ENCODE results near the gene SPPL2C.

SPPL2C gene, protein sequence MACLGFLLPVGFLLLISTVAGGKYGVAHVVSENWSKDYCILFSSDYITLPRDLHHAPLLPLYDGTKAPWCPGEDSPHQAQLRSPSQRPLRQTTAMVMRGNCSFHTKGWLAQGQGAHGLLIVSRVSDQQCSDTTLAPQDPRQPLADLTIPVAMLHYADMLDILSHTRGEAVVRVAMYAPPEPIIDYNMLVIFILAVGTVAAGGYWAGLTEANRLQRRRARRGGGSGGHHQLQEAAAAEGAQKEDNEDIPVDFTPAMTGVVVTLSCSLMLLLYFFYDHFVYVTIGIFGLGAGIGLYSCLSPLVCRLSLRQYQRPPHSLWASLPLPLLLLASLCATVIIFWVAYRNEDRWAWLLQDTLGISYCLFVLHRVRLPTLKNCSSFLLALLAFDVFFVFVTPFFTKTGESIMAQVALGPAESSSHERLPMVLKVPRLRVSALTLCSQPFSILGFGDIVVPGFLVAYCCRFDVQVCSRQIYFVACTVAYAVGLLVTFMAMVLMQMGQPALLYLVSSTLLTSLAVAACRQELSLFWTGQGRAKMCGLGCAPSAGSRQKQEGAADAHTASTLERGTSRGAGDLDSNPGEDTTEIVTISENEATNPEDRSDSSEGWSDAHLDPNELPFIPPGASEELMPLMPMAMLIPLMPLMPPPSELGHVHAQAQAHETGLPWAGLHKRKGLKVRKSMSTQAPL

DNA sequence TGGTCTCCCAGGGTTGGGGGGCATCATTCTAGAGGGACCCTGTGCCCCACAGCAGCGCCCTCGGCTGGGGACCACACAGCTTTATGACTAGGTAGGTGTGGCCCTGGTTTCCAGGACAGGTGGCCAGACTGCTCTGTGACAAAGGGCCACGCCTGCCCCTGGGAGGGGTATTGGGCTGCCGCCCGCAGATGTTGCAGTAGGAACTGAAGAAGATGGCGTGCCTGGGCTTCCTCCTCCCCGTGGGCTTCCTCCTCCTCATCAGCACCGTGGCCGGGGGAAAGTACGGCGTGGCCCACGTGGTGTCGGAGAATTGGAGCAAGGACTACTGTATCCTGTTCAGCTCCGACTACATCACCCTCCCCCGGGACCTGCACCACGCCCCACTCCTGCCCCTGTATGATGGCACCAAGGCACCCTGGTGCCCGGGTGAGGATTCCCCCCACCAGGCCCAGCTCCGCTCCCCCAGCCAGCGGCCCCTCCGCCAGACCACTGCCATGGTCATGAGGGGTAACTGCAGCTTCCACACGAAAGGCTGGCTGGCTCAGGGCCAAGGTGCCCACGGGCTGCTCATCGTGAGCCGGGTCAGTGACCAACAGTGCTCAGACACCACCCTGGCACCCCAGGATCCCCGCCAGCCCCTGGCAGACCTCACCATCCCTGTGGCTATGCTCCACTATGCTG, at the start of gene SPPL2C:
SPPL2C (plus strand) TSS at position 187 of the 681 bp plus-strand sequence; CDS start at position 213, 26 bp downstream.
- no peak within 1 kb of the TSS for H3K27ac ChIP-seq
- H3K4me3 ChIP-seq = no peak within 1 kb of the TSS

DNA sequence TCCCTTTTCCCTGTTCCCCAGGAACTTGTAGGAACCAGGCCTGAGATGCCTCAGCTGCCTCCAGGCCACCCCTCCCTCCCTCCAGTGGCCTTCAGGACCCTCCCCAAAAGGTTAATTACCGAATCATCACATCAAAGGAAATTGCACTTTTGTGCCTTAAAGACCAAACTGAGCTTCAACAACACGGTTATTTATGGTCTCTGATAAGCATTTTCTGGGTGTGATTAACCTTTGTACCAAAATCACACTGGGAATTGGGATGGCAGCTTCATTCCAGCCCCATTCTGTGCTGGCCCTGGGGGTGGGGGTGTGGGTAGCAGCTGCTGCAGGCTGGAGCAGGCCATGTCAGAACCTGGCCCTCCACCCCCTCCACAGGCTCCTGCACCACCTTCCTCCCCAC, 43.9 kb upstream of the SPPL2C start:
- no peak overlapping the region for H3K4me3 ChIP-seq
- H3K27ac ChIP-seq = no peak overlapping the region

DNA sequence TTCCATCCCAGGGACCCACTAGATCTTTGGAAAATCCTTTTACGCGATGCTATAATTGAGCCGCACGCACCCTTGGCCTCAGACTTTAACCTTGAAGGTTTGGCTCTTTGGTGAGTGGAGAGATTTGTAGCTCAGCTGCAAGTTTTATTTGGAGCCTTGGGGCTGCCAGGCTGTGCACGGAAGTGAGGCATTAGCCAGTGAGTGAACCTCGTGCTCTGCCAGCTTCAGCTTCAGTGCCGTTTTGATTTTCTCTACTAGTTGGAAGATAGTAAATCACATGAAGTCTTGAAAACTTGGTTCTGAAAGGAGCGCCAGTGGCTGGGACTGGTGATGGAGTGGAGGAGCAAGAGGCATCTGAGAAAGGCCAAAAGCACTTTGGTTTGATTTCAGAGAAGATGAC, 43.3 kb upstream of the SPPL2C start:
- Histone ChIP-seq H3K27ac (no peak overlapping the region), H3K4me3 (no peak overlapping the region)

DNA sequence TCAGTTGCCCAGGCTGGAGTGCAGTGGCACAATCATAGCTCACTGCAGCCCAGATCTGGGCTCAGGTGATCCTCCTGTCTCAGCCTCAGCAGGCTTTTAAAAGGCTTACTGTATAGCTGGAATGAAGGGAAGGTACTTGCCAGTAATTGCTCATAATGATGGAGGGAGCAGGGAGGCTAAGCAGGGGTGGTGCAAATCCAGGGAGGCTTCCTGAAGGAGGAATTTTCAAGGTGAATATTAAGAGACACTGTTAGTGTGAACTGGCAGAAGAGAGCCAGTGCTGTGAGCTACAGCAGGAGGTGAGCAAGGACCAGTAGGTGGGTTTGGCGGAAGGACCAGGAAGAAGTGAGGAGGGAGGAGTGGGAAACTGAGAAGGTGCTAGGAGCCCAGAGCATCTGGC, 35.8 kb upstream of the SPPL2C start:
- H3K27ac ChIP-seq = no peak overlapping the region

DNA sequence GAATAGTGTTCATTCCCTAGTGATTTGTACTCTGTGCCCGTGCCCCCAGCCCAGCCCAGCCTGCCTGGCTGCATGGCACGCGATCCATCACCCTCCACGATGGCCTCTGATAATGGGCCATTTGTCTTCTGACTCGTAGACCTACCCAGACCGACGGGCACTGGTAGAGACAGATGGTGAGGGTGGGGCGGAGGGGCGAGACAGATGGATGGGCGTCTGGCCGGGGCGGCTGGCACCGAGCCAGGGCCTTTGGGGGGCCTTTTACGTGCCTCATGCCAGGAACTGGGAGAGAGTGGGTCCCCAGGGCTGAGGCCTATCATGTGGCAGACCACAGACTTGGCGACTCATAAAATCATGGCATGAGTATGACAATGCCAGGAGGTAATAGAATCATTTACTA, 35.2 kb upstream of the SPPL2C start:
- H3K27ac ChIP-seq = no peak overlapping the region
- no peak overlapping the region for H3K4me3 ChIP-seq

More for the DNA sequence above, 35.8 kb upstream of the SPPL2C start:
- no peak overlapping the region for H3K4me3 ChIP-seq

DNA sequence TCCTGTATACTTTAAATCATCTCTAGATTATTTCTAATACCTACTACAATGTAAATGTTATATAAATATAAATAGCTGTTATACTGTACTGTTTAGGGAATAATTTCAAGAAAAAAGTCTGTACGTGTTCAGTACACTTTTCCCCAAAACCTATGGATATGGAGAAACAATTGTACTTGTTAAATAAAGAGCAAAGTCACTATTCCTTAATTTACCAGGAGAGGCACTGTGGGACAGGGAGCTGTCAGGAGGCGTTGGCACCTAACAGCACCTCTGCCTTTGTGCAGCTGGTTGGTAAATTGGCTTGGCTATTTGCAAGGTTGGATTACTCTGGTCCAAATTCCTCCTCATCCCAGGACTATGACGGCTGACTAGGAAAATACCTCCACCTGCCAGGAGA, 32.6 kb upstream of the SPPL2C start:
- H3K4me3 ChIP-seq = no peak overlapping the region
- no peak overlapping the region for H3K27ac ChIP-seq

DNA sequence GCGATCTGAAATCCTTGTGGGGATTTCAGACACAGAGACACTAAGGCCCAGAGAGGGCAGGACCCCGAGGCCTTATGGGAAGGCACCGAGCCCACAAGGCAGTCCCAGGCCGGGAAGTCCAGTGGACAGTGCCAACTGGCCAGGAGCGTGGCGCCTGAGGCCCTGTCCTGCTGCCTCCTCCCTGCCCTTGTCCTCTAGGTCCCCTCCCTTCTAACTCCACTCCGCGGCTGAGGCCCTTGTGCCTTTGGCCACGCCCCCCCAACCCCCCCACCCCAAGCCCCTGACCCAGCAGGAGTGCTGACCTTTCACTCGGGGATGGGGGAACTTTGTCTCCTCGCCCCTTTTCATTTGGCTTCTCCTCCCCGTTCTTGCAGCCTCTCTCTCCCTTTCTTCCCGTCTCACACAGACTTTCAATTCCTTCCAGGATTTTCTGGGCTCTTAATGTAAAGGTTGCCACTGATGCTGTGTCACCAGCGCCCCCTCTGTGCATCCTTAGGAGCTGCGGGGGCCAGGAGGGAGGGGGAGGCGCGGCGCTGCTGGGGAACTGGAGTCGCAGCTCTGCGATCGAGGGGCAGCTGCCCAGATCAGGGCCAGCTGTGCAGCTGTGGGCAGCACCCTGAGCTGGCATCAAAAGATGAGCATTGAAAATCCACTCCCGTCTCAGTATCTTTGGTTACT, 31.5 kb upstream of the SPPL2C start:
- H3K4me3 ChIP-seq = no peak overlapping the region
- no peak overlapping the region for H3K27ac ChIP-seq

DNA sequence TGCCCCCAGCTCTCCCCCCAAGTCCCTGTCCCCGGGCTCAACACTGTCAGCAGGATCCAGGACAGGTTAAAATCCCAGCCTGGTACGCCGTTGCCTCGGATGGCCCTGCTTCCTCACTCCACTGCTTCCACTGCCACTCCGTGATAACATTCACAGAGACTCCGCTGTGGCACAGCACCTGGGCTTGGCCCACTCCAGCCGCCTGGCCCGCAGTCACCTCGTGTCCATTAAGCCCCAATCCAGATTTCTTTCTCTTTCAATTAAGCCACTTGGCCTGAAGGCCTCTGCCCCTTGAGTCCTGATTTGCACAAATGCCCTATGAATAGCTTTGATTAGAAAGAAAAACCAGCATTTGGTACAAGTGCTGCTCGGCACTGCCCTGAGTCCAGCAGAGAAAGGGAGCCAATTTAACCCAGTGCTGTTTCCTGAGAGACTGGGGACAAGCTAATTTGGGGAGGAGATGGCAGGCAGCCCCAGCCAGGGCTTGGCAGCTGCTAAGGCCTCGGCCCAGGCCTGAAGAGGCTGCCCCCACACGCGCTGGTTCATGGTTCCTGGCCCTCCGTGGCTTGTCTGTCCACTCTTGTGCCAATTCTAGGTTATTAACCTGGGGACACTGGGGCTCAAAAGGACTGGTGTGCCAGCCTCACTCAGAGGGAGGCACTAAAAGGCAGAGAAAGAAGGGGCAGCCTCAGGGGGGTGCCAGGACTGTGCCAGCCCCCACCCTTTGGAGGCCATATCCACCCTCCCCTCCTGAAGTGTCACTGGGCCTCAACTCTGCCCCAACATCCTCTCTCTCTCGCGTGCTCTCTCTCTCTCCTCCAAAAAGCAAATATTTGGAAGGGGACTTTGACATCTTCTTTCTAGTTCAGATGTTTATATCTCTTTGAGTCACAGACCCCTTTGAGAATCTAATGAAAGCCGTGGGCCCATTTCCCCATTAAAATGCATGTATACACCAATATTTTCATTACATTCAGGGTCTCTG, 29.8 kb upstream of the SPPL2C start:
- H3K4me3 ChIP-seq = no peak overlapping the region
- H3K27ac ChIP-seq = no peak overlapping the region

DNA sequence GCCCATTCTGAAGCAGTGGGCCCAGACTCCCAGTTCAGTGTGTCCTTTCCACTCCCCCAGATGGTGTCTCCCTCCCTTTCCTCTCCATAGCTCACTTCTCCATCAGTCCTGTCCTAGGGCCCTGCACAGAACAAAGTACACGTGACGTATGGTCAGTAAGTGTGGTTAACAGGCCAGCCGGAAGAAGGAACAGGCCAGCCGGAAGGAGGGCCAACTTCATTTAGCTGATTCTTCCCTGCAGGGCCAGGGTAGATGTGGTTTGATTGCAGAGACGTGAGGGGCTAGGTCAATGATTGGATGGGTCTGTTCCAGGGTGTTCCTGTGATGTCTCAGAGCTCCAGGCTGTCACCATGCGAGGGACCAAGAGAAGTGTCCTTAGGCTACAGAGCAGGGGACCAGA, 28.9 kb upstream of the SPPL2C start:
- Histone ChIP-seq H3K27ac (no peak overlapping the region), H3K4me3 (no peak overlapping the region)

DNA sequence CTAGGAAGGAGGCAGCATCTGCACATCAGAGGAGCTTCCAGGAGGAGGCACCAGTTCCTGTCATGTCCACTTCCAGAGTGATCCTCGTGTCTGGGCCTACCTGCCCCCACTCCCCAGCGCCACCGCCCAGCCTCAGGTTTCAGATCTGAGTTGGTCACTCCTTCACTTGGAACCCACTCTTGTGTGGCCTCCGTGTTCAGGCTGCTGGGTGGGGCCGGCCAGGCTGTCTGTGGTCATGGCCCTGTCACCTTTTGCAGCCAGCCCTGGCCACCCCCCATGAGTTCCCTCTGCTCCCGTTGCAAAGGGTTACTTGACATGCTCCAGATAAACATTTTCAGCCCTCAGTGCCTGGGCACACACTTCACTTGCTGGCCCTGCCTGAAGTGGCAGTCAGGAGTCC, 26.6 kb upstream of the SPPL2C start:
- Histone ChIP-seq H3K27ac (no peak overlapping the region), H3K4me3 (no peak overlapping the region)

DNA sequence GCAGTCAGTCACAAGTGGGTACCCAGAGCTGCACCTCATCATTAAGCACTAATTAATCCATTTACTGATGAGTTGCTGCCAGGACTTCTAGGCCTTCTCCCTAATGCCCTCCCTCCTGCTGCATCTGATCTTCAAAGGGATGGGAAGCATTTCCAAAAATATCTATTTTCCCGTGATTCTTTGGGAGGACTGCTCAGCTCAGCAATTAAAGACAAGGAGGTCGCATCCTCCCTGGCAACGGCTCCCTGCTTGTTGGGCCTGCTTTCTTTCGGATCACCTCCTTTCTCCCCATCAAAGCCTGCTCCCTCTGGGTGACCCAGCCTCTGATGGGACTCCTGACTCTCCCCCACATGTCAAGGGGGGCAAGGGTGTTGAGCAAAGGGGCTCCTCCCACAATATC, 26.0 kb upstream of the SPPL2C start:
- Histone ChIP-seq H3K27ac (no peak overlapping the region), H3K4me3 (no peak overlapping the region)

DNA sequence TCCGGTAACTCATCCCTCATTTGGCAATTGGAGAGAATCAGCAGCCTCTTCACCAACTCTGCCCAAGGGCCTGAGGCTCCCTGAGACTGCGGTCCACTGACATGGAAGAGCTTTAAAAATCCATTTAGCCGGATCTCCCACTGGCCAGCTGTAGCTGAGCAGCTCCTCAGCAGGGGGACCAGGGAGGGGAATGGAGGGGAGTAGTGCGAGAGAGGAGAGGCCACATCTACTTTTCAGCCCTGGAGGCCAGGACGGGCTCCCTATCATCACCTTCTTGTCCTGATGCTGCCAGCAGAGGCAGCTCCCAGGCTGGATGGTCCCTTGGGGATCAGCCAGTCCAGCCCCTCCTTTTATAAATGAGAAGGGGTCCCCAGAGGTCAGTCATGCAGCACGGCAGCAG, 25.0 kb upstream of the SPPL2C start:
- H3K4me3 ChIP-seq = no peak overlapping the region
- no peak overlapping the region for H3K27ac ChIP-seq

DNA sequence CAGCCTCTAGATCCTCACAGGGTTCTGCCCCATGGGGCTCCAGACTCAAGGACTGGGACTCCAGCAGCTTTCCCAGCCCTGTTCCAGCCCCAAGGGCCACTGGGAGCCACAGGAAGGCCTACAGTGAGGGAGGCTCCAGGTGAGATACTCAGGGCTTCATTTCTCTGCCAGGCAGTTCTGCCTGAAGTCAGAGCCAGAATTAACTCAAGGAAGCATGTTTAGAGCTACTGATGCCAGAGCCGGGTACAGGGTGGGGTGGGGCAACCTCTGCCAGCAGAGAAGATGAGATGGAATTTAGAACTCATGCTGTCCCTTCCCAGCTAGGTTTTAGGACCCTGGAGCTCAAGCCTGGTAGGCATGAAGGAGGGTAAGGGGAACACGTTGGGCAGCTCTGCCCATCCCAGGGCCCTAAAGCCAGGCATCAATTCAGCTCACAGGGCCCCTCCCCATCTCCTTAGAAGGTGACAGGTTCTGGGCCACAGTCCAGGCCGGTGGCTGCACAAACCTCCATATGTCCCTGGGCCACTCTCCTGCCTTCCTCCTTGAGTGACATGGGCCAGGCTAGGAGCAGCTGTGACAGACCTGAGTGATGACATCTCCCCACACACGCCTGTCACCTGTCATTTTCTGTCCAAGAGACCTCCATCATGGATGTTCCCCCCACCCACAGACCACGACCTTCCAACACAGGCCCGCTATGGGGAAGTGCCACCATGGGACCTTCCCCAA, 24.5 kb upstream of the SPPL2C start:
- no peak overlapping the region for H3K4me3 ChIP-seq
- H3K27ac ChIP-seq = no peak overlapping the region

DNA sequence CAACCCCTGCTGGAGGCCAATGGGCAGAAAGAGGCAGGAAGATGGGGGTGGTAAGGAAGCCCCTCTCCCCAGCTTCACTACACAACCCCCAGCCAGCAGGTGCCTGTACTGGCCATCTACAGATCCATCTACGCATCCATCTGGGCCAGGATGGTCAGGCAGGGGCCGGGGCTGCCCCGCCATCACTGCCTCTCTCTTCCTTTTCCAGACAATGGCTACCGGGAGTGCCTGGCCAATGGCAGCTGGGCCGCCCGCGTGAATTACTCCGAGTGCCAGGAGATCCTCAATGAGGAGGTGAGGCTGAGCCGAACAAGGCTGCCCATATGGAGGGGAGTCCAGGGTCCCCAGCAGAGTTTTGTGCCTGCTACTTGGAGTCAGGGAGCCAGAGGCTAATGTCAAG, 23.5 kb upstream of the SPPL2C start:
- Histone ChIP-seq H3K27ac (no peak overlapping the region), H3K4me3 (no peak overlapping the region)

DNA sequence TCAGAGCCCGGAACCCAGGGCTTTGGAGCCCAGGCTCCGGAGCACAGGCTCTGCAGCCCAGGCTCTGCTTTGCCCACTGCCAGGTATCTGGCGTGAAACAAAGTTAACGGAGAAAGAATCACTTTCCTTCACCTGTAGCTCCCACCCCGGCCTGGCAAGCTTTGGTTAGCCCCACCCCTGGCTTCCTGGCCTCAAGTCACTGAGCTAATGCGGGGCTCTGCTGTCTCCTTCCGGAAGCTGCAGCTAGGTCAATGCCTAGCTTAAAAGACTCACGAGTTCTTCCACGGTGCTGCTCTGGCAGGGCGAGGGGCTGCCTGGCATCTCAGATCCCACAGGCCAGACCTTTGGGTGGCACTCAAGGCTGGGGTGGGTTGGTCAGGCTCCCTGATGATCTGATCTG, 21.1 kb upstream of the SPPL2C start:
- Histone ChIP-seq H3K27ac (no peak overlapping the region), H3K4me3 (no peak overlapping the region)

DNA sequence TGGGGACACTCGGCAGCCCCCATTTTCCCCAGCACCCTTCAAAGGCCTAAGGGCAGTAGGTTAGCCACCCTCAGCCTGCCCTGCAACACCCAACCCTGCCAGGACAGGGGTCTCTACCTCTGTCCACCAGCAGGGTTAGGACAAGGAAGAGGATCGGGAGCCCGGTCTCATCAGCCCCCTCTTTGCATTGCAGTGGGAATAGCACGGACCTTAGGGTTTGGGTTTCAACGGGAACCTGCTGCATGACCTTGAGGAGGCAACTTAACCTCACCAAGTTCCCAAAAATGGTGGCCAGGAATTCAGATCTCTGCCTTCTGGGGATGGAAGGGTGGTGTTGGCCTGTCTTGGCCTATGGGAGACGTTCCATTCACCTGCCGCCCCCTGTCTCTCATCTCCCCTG, 20.2 kb upstream of the SPPL2C start:
- Histone ChIP-seq H3K4me3 (no peak overlapping the region), H3K27ac (no peak overlapping the region)

DNA sequence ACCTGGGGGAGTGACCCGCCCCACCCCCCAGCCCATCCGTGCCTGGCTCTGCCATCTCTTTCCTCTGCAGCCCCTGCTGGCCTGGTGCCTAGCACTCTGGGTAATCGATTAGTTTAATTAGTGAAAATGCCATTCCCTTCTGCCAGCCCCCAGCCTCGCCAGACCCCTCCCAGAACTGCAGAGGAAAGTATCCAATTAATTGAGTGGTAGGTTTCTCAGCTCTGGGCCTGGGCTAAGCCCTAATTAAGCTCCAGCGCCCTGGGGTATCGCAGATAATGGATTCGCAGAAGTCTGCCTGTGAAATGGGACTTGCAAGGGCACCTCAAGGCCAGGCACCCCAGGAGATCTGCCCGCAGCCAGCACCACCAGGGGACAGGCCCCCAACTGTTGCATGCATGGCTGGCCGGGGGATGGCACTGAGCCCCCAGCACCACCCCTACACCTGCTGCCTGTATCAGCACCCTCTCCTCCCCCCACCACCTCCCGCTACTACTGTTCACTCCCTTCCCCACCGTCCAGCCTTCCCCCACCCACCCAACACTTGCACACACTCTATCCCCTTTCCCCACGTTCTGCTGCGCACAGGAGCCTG, 19.7 kb upstream of the SPPL2C start:
- H3K27ac ChIP-seq = no peak overlapping the region
- no peak overlapping the region for H3K4me3 ChIP-seq

DNA sequence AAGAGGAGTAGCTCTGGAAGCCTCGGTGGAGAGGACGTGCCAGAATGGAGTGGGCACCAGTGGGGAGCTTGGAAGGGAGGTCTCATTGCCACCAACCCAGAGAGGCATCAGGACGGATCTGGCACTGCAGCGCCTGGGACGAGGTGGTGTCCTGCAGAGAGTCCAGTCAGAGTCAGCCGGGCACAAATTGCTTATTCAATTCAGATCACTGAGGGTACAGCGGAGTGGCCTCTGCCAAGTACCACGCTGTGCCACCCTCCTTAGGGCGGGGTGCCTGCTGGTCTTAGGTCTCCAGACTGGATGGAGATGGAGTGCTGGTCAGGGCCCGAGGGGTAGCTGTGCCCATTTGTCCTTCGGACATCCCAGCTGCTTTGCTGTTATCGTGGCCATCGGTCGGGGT, 18.9 kb upstream of the SPPL2C start:
- no peak overlapping the region for H3K27ac ChIP-seq
- no peak overlapping the region for H3K4me3 ChIP-seq
